Trophoblast cell (in vitro differentiated cells and primary cell): Measurements from ENCODE around the gene SPI1.

ENCODE experiments used
- DNase-seq, 2 donors: peaks; one replicate each; pipeline ENCODE4 v3.0.0-alpha.2; 2016
- H2AFZ ChIP-seq: 2 replicates; pipeline ENCODE4 v1.6.1; 2013; ENCODE audit warnings: low read length, moderate library complexity, mild to moderate bottlenecking; ENCODE audit not compliant: insufficient read depth, poor library complexity
- H2AK5ac ChIP-seq: 2 replicates; pipeline ENCODE4 v1.6.1; 2013; ENCODE audit warnings: mild to moderate bottlenecking, low read length
- H2BK120ac ChIP-seq: 2 replicates; pipeline ENCODE4 v1.6.1; 2013; ENCODE audit warnings: low read length, mild to moderate bottlenecking, moderate library complexity; ENCODE audit not compliant: insufficient read depth, poor library complexity
- H2BK12ac ChIP-seq: 2 replicates; pipeline ENCODE4 v1.6.1; 2013; ENCODE audit warnings: mild to moderate bottlenecking, low read length, moderate library complexity
- H2BK5ac ChIP-seq: 2 replicates; pipeline ENCODE4 v1.6.1; 2013; ENCODE audit warnings: low read length, low read depth, moderate library complexity, mild to moderate bottlenecking; ENCODE audit not compliant: poor library complexity
- H3K14ac ChIP-seq: 2 replicates; pipeline ENCODE4 v1.6.1; 2013; ENCODE audit warnings: mild to moderate bottlenecking, low read length
- H3K18ac ChIP-seq: 2 replicates; pipeline ENCODE4 v1.6.1; 2013; ENCODE audit warnings: mild to moderate bottlenecking, low read length
- H3K23ac ChIP-seq: 2 replicates; pipeline ENCODE4 v1.6.1; 2013; ENCODE audit warnings: low read length
- H3K27ac ChIP-seq: 2 replicates; pipeline ENCODE4 v1.5.1; 2013; ENCODE audit warnings: low read depth, mild to moderate bottlenecking, inconsistent platforms, low read length, moderate library complexity
- H3K27me3 ChIP-seq: 2 replicates; pipeline ENCODE4 v1.6.1; 2013; ENCODE audit warnings: inconsistent platforms, mild to moderate bottlenecking, low read length, moderate library complexity; ENCODE audit not compliant: insufficient read depth
- H3K36me3 ChIP-seq, 2 experiments: 1 replicate in 1 of 2; 2 replicates in 1 of 2; pipeline ENCODE4 v1.6.1; 2013; ENCODE audit warnings: low read length in 2 of 2, mild to moderate bottlenecking in 2 of 2, moderate library complexity in 1 of 2; ENCODE audit not compliant: insufficient read depth in 2 of 2, control insufficient read depth in 1 of 2
- H3K4ac ChIP-seq: 2 replicates; pipeline ENCODE4 v1.6.1; 2013; ENCODE audit warnings: low read depth, mild to moderate bottlenecking, low read length, moderate library complexity
- H3K4me1 ChIP-seq, 2 experiments: 1 replicate in 1 of 2; 2 replicates in 1 of 2; pipeline ENCODE4 v1.6.1; 2013; ENCODE audit warnings: low read length in 2 of 2, mild to moderate bottlenecking in 2 of 2, moderate library complexity in 1 of 2; ENCODE audit not compliant: insufficient read depth in 2 of 2, control insufficient read depth in 1 of 2
- H3K4me2 ChIP-seq: 2 replicates; pipeline ENCODE4 v1.6.1; 2013; ENCODE audit warnings: inconsistent platforms, mild to moderate bottlenecking, low read length, moderate library complexity
- H3K4me3 ChIP-seq: 2 replicates; pipeline ENCODE4 v1.5.1; 2013; ENCODE audit warnings: mild to moderate bottlenecking, low read depth, low read length, inconsistent platforms
- H3K79me1 ChIP-seq: one replicate; pipeline ENCODE4 v1.6.1; 2013; ENCODE audit warnings: low read length
- H3K79me2 ChIP-seq: 2 replicates; pipeline ENCODE4 v1.6.1; 2013; ENCODE audit warnings: low read length, mild to moderate bottlenecking; ENCODE audit not compliant: control insufficient read depth, insufficient read depth, poor library complexity
- H3K9ac ChIP-seq: 2 replicates; pipeline ENCODE4 v1.6.1; 2013; ENCODE audit warnings: mild to moderate bottlenecking, low read length
- H3K9me3 ChIP-seq: 2 replicates; pipeline ENCODE4 v1.6.1; 2013; ENCODE audit warnings: low read depth, mild to moderate bottlenecking, control low read depth, inconsistent platforms, low read length; ENCODE audit not compliant: insufficient read depth
- H4K12ac ChIP-seq: 2 replicates; pipeline ENCODE4 v1.6.1; 2013; ENCODE audit warnings: low read depth, mild to moderate bottlenecking, low read length, moderate library complexity
- H4K8ac ChIP-seq: 2 replicates; pipeline ENCODE4 v1.6.1; 2013; ENCODE audit warnings: low read depth, mild to moderate bottlenecking, low read length, moderate library complexity
- H4K91ac ChIP-seq: one replicate; pipeline ENCODE4 v1.6.1; 2013; ENCODE audit warnings: low read depth, mild to moderate bottlenecking, low read length, moderate library complexity
- WGBS: extraction: QIAGEN DNeasy Blood & Tissue Kit; methylation state at CpG from one replicate; pipeline ENCODE4 v1.1.7; 2013; ENCODE audit warnings: missing lambda C conversion rate; ENCODE audit not compliant: insufficient read length, insufficient coverage; ENCODE audit errors: extremely low coverage; 5-methylcytosine and 5-hydroxymethylcytosine counted together

SPI1 gene

DNA sequence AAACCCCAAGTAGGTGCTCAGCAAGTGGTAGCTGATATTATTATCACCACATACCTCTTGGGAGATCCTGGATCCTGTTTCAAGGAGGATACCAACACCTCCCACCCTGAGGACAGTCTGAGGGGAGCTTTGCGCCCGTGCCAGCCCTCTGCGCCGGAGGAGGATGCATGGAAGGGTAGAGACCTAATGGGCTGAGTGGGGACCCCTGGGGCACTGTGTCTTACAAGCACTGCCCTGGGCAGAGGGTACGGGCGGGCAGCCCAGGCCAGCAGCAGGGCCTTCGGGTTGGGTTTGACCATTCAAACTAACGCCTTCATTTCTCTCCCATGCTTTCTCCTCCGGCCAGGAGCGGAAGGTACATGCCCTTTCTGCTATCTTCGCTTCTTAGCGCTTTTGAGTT lies 52.1 kb downstream of the SPI1 start:
- H3K36me3 ChIP-seq = peaks cover 51 to 56% of the 10 kb centered on the region in 2 experiments
- H4K91ac ChIP-seq = no peak overlapping the region
- H3K4me2 ChIP-seq = no peak overlapping the region
- H3K23ac ChIP-seq = no peak overlapping the region
- H4K12ac ChIP-seq = no peak overlapping the region
- H3K27ac ChIP-seq = no peak overlapping the region
- H2BK120ac ChIP-seq = no peak overlapping the region
- no peak overlapping the region for H2BK5ac ChIP-seq
- no peak overlapping the region for H3K4ac ChIP-seq
- no peak overlapping the region for H2AK5ac ChIP-seq
- no peak overlapping the region for H2AFZ ChIP-seq
- no peaks in the 10 kb centered on the region for H3K27me3 ChIP-seq
- no peaks in the 10 kb centered on the region for H3K79me2 ChIP-seq
- H3K4me1 ChIP-seq = no peaks in the 10 kb centered on the region
- H3K9me3 ChIP-seq = no peaks in the 10 kb centered on the region
- no CpG with 5 or more reads among the region's 12 CpGs for WGBS
- DNase-seq = no peak
- H4K8ac ChIP-seq = no peak overlapping the region
- H3K4me3 ChIP-seq = no peak overlapping the region
- H2BK12ac ChIP-seq = no peak overlapping the region
- no peak overlapping the region for H3K14ac ChIP-seq
- H3K18ac ChIP-seq = no peak overlapping the region
- no peaks in the 10 kb centered on the region for H3K79me1 ChIP-seq
- H3K9ac ChIP-seq = no peak overlapping the region

DNA sequence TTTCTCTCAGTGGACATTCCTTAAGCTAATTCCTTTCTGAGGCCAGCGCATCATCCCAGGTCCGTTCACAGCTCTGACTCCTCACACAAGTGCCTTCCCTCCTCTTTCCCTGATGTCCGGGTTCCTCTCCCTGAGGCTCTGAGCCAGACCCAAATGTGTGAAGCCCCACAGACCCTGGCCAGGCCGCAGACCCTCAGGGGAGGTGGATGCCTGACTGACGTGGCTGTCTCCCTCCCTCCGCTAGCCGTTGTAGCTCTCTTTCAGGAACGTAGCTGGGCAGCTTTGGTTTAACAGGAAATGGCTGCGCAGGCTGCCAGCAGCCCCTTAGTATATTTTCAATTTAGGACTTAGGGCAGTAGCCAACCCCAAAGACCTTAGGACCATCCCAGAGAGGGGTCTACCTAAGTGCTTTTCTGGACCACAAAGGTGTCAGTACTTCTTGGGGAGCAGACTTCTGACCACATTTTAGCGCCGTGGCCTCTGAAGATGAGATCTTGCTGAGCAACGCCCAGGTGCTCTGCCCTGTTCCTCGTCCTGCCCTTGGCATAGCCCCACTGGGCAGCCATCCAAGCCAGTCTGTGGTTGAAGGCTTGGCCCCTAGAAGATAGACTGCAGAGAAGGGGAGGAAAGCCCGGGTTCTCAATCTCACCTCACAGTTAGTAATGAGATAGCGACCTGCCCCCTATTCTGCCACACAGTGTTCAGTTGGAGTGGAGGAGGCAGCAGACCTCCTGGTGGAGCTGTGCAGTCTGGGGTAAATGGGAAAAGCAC lies 52.9 kb downstream of the SPI1 start:
- Histone ChIP-seq H2BK5ac (no peak overlapping the region), H4K8ac (no peak overlapping the region), H3K14ac (no peak overlapping the region), H2BK120ac (no peak overlapping the region), H2AFZ (no peak overlapping the region), H3K79me1 (no peaks in the 10 kb centered on the region), H3K4me2 (no peak overlapping the region), H3K9ac (no peak overlapping the region), H3K23ac (no peak overlapping the region), H3K4ac (no peak overlapping the region), H3K4me3 (no peak overlapping the region), H3K18ac (no peak overlapping the region), H3K4me1 (no peaks in the 10 kb centered on the region), H2AK5ac (no peak overlapping the region), H3K9me3 (no peaks in the 10 kb centered on the region), H3K36me3 (peaks cover 49 to 54% of the 10 kb centered on the region in 2 experiments), H3K27me3 (no peaks in the 10 kb centered on the region), H3K79me2 (no peaks in the 10 kb centered on the region), H4K91ac (no peak overlapping the region), H4K12ac (no peak overlapping the region), H3K27ac (no peak overlapping the region), H2BK12ac (no peak overlapping the region)
- no peak for DNase-seq
- WGBS = no CpG with 5 or more reads among the region's 15 CpGs

DNA sequence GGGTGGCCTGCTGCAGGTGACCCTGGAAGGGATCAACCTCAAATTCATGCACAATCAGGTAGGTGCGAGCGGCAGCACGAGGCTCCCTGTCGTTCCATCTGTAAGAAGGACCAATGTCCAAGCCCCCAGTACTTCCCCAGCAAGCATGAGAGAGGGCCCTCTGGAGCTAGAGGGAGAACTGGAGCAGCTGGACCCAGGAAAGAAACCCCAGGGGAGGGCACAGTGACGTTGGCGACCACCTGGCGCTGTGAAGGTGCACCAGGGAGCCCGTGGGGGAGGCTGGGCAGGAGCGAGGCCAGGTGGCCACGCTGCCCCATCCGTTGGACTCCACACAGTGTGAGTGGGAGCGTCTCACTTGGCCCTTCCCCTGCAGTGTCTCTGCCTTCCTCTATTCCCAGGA lies 53.8 kb downstream of the SPI1 start:
- no peak overlapping the region for H3K4me3 ChIP-seq
- no CpG with 5 or more reads among the region's 12 CpGs for WGBS

DNA sequence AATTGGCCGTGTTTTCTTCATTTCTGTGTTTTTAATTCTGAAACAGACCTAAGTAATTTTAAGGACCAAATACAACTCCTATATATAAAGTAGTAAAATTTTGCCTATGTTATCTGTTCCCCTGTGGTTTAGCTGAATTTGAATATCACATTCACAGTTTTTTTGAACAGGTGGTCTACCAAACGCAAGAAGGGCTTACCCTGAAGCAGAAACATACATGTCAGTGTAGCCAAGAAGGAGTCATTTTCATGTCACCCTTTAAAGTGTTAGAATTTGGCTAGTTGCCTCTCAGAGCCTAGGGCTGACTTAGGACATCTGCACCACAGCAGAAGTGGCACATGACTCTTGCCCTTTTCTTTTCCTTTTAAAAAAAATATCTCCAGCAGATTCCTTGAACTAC lies 60.2 kb downstream of the SPI1 start:
- no peak overlapping the region for H3K14ac ChIP-seq
- H3K18ac ChIP-seq = no peak overlapping the region
- no peak overlapping the region for H2BK12ac ChIP-seq
- H3K4me2 ChIP-seq = no peak overlapping the region
- no peak overlapping the region for H3K4me3 ChIP-seq
- H3K27ac ChIP-seq = no peak overlapping the region
- no peak overlapping the region for H2AFZ ChIP-seq
- H3K4ac ChIP-seq = no peak overlapping the region
- no peak overlapping the region for H2AK5ac ChIP-seq
- H2BK120ac ChIP-seq = no peak overlapping the region
- H4K8ac ChIP-seq = no peak overlapping the region
- no peaks in the 10 kb centered on the region for H3K27me3 ChIP-seq
- H3K9me3 ChIP-seq = no peaks in the 10 kb centered on the region
- H4K12ac ChIP-seq = no peak overlapping the region
- no peaks in the 10 kb centered on the region for H3K4me1 ChIP-seq
- no peak overlapping the region for H3K23ac ChIP-seq
- no peaks in the 10 kb centered on the region for H3K79me2 ChIP-seq
- no CpG with 5 or more reads among the region's 2 CpGs for WGBS
- H3K79me1 ChIP-seq = no peaks in the 10 kb centered on the region
- no peak overlapping the region for H4K91ac ChIP-seq
- H3K9ac ChIP-seq = no peak overlapping the region
- H3K36me3 ChIP-seq = peaks cover 21 to 23% of the 10 kb centered on the region in 2 experiments
- no peak overlapping the region for H2BK5ac ChIP-seq
- DNase-seq = no peak

More for the DNA sequence above, 53.8 kb downstream of the SPI1 start:
- Histone ChIP-seq H3K27me3 (no peaks in the 10 kb centered on the region), H3K23ac (no peak overlapping the region), H3K36me3 (peaks cover 47% of the 10 kb centered on the region in 2 experiments), H3K4ac (no peak overlapping the region), H2AFZ (no peak overlapping the region), H2AK5ac (no peak overlapping the region), H4K12ac (no peak overlapping the region), H4K91ac (no peak overlapping the region), H3K14ac (no peak overlapping the region), H3K4me2 (no peak overlapping the region), H3K79me2 (no peaks in the 10 kb centered on the region), H3K9ac (no peak overlapping the region), H3K79me1 (no peaks in the 10 kb centered on the region), H3K9me3 (no peaks in the 10 kb centered on the region), H2BK12ac (no peak overlapping the region), H2BK120ac (no peak overlapping the region), H4K8ac (no peak overlapping the region), H3K27ac (no peak overlapping the region), H3K18ac (no peak overlapping the region), H2BK5ac (no peak overlapping the region), H3K4me1 (no peaks in the 10 kb centered on the region)
- no peak for DNase-seq
